ENCODE results near the gene KIAA0825.
"Not testable (repeated sequence)": the region's sequence is repeated elsewhere in the genome, so short reads cannot be mapped to it uniquely, and the experiment has no call there.

KIAA0825 gene

DNA sequence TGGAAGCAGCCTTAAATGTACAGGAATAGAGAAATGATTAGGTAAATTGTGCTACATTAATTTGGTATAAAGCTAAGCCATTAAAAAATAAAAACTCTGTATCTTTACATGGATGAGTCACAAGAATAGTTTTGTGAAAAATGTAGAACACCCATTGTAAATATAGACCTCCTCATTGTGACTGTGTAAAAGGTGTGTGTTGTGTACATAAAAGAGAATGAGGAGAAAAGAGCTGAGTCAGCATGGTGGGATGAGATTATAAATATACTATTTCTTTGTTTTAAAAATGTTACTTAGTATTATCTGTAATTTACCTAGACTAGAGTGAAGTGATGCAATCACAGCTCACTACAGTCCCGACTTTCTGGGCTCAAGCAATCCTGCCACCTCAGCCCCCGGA, 250.5 kb downstream of the KIAA0825 start:
- no peak for DNase-seq

- DNase-seq = no peak
These were observed 251.6 kb downstream of the KIAA0825 start for GRCh38 chr5:94366811-94367210.

DNA sequence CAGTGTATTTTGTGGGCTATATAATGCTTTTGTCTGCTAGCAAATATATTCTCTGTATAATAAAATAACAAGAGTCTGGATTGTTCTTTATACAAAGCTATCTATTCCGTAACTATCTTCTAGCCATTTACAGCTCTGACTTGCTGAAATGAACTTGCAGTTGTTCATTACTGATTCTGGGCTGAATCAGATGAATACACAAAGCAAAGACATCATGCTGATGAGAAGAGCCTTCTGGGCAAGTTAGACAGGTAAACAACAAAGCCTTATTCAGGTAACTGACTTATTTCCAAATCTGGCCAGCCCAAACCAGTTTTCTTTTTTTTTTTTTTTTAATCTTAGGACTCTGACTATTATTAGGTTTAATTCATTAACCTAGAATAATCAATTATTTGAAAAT, 255.5 kb downstream of the KIAA0825 start:
- no peak for DNase-seq

GRCh38 chr5:94361832-94362796, 256.3 kb downstream of the KIAA0825 start:
- DNase-seq = no peak

DNA sequence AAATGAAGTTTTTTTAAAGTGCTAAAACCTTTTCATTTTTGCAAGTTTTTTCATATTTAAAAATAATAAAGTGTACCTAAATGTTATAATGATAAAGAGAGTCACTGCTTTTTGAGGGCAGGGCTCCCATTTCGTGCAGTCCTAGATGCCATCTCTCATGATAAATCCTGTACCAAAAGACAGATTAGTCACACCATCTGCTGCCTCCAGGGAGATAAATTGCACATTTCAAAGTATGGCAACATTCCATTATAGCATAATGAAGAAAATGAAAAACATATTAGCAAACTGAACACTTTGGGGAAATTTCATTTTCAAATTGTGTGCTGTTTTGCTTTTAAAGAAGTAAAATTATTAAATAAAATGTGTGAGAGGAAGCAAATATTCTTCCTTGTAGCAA, 257.2 kb downstream of the KIAA0825 start:
- DNase-seq = no peak

GRCh38 chr5:94360382-94361130, 257.8 kb downstream of the KIAA0825 start:
- no peak for DNase-seq

GRCh38 chr5:94359880-94360279, 258.5 kb downstream of the KIAA0825 start:
- DNase-seq = no peak

DNA sequence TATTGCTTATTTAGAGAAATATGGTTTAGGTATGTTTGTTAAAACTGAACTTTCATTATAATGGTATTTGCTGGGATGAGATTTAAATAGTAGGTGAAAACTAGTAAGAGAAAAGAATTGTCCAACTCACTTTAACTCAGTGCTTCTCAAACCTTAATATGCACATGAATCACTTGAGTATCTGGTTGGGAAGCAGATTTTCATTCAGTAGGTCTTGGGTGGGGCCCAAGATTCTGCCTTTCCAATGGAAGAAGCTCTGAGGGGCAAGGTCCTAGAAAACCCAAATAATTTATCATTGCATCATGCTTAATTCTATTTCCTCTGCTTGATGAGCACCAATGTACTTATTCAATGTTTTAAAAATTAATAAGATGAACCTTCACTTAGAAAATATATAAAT, 262.6 kb downstream of the KIAA0825 start:
- DNase-seq = no peak

DNA sequence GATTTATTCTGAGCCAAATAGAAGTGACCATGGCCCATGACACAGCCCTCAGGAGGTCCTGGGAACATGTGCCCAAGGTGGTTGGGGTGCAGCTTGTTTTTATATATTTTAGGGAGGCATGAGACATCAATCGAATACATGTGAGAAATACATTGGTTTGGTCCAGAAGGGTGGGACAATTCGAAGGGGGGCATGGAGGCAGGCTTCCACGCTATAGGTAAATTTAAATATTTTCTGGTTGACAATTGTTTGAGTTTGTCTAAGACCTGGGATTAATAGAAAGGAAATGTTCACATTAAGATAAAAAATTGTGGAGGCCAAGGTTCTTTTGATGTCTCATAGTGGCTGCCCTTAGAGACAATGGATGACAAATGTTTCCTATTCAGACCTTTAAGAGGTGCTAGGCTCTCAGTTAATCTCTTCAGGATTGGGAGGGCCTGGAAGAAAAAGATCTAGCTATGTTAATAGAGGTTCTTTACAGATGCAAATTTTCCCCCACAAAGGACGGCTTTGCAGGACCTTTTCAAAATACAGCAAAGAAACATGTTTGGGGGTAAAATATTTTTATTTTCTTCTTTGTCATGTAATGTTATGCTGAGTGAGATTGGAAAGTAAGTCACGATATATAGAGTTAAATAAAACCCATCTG, 263.4 kb downstream of the KIAA0825 start:
- DNase-seq = not testable (repeated sequence)

DNA sequence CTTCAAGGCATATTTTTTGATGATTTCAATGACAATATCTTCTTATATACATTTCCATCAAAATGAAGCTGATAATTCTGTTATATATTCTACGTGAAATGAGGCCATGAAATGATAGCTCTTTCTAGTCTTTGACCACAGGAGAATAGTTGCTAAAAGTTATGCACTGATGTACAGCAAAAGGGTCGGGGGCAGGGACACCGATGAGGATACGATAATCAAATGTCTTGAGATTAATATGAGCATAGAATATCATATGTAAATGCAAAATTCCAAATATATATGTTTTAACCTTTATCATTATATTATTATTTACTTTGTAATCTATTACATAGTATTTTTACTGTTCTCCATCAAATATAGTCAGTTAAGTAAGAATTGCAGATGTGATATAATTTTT, 264.8 kb downstream of the KIAA0825 start:
- DNase-seq = no peak

GRCh38 chr5:94347130-94347529, 271.3 kb downstream of the KIAA0825 start:
- no peak for DNase-seq

- DNase-seq = no peak
These were observed 273.1 kb downstream of the KIAA0825 start for GRCh38 chr5:94345257-94345656.

DNA sequence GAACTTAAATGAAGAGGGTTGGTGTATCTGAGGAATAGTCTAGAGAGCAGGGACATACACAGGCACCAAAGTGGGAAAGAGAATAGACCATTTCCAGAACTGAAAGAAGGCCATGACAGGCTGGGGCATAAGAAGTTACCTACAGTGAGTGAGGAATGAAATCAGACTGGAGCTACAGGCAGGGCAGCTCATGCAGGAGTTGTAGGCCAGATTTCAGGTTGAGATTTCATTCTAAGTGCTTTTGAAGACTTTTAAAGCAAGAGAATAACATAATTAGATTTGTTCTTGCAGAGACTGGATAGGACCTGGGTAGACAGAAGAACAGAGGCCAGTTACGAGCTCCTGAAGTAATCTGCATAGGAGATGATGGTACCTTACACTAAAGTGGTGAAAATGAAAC, 280.8 kb downstream of the KIAA0825 start:
- DNase-seq = no peak

DNA sequence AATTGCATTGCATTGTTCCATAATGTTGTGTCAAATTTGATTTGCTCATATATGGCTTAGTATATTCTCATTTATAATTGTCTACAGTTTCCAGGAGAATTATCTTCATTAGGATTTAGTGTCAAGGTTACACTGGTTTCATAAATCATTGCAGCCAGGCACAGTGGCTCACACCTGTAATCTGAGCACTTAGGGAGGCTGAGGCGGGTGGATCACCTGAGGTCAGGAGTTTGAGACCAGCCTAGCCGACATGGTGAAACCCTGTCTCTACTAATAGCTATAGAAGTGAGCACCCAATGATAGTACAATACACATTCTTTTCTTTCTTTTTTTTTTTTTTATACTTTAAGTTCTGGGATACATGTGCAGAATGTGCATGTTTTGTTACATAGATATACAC, 282.5 kb downstream of the KIAA0825 start:
- DNase-seq = no peak

GRCh38 chr5:94329115-94329514, 289.3 kb downstream of the KIAA0825 start:
- DNase-seq = no peak

DNA sequence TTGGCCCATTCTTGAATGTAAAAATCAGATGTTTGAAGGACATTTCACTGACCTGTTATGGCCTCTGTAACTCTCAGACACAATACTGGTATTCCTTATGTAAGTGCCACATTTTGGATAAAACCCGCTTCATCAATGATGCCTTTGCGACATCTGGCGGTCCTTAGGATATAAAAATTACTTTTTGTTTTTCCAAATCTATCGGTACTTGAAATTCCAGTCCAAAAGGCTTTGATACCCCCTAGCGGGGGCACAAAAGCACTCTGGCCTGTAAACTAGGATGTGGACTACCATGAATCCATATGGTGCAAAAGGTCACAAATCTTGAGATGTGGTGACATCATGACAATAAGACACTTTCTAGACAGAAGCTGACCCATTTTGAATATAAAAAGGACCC, 291.8 kb downstream of the KIAA0825 start:
- DNase-seq = no peak

DNA sequence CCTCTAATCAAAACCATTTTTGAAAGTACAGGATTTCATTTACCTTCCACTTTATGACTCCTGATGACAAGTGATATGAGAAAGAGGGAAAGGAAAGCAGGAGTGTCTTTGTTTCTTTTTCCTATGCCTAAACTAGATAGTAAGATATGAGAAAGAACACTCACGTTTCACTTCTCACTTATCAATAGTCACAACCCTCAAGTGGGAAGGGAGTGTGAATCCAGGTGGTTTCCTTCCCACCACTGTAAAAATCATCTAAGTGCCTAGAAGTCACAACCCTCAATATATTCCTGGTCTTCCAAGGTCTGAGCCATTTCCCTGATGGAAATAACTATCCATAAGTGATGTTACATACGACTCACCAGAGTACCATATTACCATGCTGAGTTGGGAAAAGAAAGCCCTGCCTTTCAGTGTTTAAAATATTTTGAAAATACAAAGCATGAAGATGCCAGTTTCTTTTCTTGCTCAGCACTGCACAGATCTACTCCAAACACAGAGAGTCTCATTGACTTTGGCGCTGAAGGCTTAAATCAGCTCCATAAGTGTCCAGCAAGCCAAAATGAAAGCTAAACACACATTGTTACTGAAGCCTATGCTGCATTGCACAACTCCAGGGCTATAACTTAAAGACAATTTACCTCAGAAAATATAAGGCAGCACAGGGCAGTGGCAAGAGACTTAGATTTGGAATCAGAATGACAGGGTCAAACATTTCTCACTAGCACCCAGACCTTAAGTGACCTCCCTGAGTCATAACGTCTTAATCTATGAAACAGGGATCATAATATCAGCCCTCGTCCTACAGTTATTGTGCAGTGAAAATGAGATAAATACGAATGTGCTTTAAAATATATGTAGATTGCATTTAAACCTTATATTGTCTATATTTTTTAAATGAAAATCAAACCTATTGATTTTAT, 301.2 kb downstream of the KIAA0825 start:
- no peak for DNase-seq

DNA sequence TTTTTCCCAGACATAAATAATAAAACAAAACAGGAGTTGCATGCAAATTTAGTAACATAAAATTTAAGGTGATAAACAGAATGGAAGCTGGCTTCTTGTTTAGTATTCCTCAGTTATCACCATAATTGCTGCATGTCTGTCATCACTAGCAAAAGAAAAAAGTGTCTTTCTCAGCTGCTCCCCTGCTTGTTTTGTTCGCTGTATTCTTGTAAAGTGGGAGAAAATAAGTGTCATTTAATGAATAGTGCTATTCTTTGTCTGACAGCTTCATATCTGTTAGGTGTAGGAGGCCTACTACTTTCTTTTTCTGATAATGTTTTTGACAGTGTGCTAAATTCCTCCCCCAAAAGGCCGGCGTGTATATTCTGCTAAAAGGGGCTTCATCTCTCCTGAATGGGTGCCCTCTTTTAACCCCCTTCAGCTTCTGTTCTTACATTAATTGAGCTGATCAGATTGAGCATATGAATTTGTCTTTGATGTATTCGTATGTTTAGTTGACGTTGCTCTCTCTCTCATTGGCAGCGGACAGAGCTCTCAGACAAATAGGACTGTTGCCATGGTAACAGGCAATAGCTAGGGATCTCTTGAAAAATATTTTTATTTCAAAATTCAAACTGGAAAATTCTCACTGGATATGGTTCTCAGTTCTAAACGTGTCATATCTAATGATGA, 303.8 kb downstream of the KIAA0825 start:
- DNase-seq = no peak

DNA sequence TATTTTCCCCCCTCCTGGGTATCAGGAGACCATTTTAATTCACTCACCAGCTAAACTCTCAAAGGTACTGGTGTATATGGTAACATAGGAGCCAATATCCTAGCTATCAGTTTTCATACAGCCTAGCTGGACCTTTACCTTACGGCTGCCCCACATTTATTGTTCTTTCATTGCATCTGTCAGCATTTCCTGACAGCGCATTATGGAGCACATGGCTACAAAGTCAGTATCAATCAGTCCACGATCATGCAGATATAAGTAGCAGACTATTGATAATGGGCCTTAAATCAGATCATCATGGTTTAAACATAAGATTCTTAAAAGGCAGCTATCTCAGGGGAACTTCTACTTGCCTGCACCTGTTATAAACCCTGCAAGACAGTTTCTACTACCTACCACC, 304.7 kb downstream of the KIAA0825 start:
- no peak for DNase-seq

- no peak for DNase-seq
These were observed 305.2 kb downstream of the KIAA0825 start for GRCh38 chr5:94313188-94313587.

GRCh38 chr5:94312298-94312697, 306.1 kb downstream of the KIAA0825 start:
- DNase-seq = no peak

GRCh38 chr5:94310833-94311232, 307.6 kb downstream of the KIAA0825 start:
- no peak for DNase-seq

Data from activated T-cell treated with anti-CD3 and anti-CD28 coated beads, Interleukin-2, amount 50 U/mL, for 48 hours (primary cell).